NK-92 (cell line): Measurements from ENCODE around the gene GPER1.
"Not testable (repeated sequence)": the region's sequence is repeated elsewhere in the genome, so short reads cannot be mapped to it uniquely, and the experiment has no call there.

Experiments
- DNase-seq: peaks from one replicate; lab custom pipeline; 2025; ENCODE audit not compliant: unreplicated experiment; lab: John Stamatoyannopoulos, UW

Gene GPER1

GRCh38 chr7:1068013-1068412 lies 19.9 kb upstream of the GPER1 start:
- DNase-seq, result no peak

GRCh38 chr7:1068619-1069018 lies 19.3 kb upstream of the GPER1 start:
- DNase-seq, result no peak

GRCh38 chr7:1070544-1071011 lies 17.3 kb upstream of the GPER1 start:
- no peak for DNase-seq

- DNase-seq, result no peak
Observed at GRCh38 chr7:1071731-1072254, 16.1 kb upstream of the GPER1 start.

- no peak for DNase-seq
Observed at GRCh38 chr7:1073142-1073977, 14.6 kb upstream of the GPER1 start.

GRCh38 chr7:1074018-1074417 lies 13.9 kb upstream of the GPER1 start:
- DNase-seq, result not testable (repeated sequence)

GRCh38 chr7:1074593-1075431 lies 13.1 kb upstream of the GPER1 start:
- DNase-seq, result no peak

GRCh38 chr7:1076184-1077072 lies 11.5 kb upstream of the GPER1 start:
- no peak for DNase-seq

- DNase-seq, result no peak
Observed at GRCh38 chr7:1078519-1078918, 9.4 kb upstream of the GPER1 start.

GRCh38 chr7:1078985-1079384 lies 8.9 kb upstream of the GPER1 start:
- DNase-seq, result no peak

GRCh38 chr7:1079546-1079945 lies 8.4 kb upstream of the GPER1 start:
- no peak for DNase-seq

- DNase-seq, result no peak
Observed at GRCh38 chr7:1080252-1080920, 7.5 kb upstream of the GPER1 start.

- no peak for DNase-seq
Observed at GRCh38 chr7:1080921-1081255, 7.0 kb upstream of the GPER1 start.

- no peak for DNase-seq
Observed at GRCh38 chr7:1081336-1081735, 6.6 kb upstream of the GPER1 start.

- DNase-seq, result no peak
Observed at GRCh38 chr7:1081931-1082401, 5.9 kb upstream of the GPER1 start.

- DNase-seq, result no peak
Observed at GRCh38 chr7:1083729-1084657, 3.9 kb upstream of the GPER1 start.

- DNase-seq, result no peak
Observed at GRCh38 chr7:1085266-1085665, 2.6 kb upstream of the GPER1 start.

- DNase-seq, result no peak
Observed at GRCh38 chr7:1085910-1086421, 1.9 kb upstream of the GPER1 start.
